Measurements from ENCODE around the gene FKBP3. TPM values are rescaled to one million over a fixed set of nuclear protein-coding genes. Genes with fewer than 3 reads are reported as not detected.

The FKBP3 gene
- total and polyA plus RNA-seq, 2 of the 13 experiments (the other 11 are each of a cell fraction or from before 2014, with no cell fraction given), result 57.0 to 87.6 TPM

DNA sequence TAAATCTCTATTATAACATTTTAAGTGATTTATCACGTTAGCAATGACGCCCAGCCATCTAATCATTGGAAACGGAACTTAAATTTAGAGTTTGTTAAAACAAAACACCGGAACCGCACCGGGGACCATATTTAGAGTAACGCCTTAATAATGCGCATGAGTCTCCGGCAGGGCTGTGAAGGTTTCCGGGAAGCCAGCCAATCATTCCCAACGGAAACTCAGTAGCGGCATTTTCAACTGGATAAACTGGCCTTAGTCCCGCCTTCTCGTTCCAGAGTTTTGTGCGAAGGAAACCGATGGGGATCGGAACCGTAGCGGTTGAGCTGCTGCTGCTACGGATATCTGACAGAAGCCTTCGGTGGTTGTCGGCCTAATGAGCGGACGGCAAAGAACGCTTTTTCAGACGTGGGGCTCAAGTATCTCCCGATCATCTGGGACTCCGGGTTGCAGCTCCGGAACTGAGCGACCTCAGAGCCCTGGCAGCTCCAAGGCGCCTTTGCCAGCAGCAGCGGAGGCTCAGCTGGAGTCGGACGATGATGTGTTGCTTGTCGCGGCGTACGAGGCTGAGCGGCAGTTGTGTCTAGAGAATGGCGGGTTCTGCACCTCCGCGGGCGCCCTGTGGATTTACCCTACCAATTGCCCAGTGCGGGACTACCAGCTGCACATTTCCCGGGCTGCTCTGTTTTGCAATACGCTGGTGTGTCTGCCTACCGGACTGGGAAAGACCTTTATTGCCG lies 1.5 kb upstream of the FKBP3 start, which contains the start of gene FANCM (continued):
- TF ChIP-seq, protein P1, sequence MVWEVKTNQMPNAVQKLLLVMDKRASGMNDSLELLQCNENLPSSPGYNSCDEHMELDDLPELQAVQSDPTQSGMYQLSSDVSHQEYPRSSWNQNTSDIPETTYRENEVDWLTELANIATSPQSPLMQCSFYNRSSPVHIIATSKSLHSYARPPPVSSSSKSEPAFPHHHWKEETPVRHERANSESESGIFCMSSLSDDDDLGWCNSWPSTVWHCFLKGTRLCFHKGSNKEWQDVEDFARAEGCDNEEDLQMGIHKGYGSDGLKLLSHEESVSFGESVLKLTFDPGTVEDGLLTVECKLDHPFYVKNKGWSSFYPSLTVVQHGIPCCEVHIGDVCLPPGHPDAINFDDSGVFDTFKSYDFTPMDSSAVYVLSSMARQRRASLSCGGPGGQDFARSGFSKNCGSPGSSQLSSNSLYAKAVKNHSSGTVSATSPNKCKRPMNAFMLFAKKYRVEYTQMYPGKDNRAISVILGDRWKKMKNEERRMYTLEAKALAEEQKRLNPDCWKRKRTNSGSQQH (CRISPR knock-in tag; IDR thresholded peaks at IDR 0.05; ENCODE audit: low read depth), result peak; percentile 98
- TF ChIP-seq SIX1 (CRISPR knock-in tag; IDR thresholded peaks at IDR 0.05; ENCODE audit: borderline replicate concordance), result no peak
- no peak for TF ChIP-seq ZNF430 (CRISPR knock-in tag; IDR thresholded peaks at IDR 0.05)
- TF ChIP-seq ADNP (CRISPR knock-in tag; IDR thresholded peaks at IDR 0.05), result no peak
- no peak for TF ChIP-seq ZNF282 (IDR thresholded peaks at IDR 0.05; ENCODE audit: partially characterized antibody)
- TF ChIP-seq ZNF891 (CRISPR knock-in tag; IDR thresholded peaks at IDR 0.05), result peak; percentile 67; the same call in 1 of the 2 replicates
- TF ChIP-seq HMGA1 (CRISPR knock-in tag; conservative IDR thresholded peaks at IDR 0.05), result no peak
- TF ChIP-seq, protein P2, sequence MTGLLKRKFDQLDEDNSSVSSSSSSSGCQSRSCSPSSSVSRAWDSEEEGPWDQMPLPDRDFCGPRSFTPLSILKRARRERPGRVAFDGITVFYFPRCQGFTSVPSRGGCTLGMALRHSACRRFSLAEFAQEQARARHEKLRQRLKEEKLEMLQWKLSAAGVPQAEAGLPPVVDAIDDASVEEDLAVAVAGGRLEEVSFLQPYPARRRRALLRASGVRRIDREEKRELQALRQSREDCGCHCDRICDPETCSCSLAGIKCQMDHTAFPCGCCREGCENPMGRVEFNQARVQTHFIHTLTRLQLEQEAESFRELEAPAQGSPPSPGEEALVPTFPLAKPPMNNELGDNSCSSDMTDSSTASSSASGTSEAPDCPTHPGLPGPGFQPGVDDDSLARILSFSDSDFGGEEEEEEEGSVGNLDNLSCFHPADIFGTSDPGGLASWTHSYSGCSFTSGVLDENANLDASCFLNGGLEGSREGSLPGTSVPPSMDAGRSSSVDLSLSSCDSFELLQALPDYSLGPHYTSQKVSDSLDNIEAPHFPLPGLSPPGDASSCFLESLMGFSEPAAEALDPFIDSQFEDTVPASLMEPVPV (CRISPR knock-in tag; IDR thresholded peaks at IDR 0.05), result peak; percentile 61; the same call in 1 of the 2 replicates
- TF ChIP-seq IKZF1 (IDR thresholded peaks at IDR 0.05), result no peak
- no peak for TF ChIP-seq ZNF780A (CRISPR knock-in tag; IDR thresholded peaks at IDR 0.05)
- TF ChIP-seq, protein P3, sequence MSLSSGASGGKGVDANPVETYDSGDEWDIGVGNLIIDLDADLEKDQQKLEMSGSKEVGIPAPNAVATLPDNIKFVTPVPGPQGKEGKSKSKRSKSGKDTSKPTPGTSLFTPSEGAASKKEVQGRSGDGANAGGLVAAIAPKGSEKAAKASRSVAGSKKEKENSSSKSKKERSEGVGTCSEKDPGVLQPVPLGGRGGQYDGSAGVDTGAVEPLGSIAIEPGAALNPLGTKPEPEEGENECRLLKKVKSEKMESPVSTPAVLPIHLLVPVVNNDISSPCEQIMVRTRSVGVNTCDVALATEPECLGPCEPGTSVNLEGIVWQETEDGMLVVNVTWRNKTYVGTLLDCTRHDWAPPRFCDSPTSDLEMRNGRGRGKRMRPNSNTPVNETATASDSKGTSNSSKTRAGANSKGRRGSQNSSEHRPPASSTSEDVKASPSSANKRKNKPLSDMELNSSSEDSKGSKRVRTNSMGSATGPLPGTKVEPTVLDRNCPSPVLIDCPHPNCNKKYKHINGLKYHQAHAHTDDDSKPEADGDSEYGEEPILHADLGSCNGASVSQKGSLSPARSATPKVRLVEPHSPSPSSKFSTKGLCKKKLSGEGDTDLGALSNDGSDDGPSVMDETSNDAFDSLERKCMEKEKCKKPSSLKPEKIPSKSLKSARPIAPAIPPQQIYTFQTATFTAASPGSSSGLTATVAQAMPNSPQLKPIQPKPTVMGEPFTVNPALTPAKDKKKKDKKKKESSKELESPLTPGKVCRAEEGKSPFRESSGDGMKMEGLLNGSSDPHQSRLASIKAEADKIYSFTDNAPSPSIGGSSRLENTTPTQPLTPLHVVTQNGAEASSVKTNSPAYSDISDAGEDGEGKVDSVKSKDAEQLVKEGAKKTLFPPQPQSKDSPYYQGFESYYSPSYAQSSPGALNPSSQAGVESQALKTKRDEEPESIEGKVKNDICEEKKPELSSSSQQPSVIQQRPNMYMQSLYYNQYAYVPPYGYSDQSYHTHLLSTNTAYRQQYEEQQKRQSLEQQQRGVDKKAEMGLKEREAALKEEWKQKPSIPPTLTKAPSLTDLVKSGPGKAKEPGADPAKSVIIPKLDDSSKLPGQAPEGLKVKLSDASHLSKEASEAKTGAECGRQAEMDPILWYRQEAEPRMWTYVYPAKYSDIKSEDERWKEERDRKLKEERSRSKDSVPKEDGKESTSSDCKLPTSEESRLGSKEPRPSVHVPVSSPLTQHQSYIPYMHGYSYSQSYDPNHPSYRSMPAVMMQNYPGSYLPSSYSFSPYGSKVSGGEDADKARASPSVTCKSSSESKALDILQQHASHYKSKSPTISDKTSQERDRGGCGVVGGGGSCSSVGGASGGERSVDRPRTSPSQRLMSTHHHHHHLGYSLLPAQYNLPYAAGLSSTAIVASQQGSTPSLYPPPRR (CRISPR knock-in tag; IDR thresholded peaks at IDR 0.05; ENCODE audit: borderline replicate concordance), result no peak
- TF ChIP-seq ZNF44 (CRISPR knock-in tag; IDR thresholded peaks at IDR 0.05), result 0 out of 2 replicates have a peak, but pooled peaks have one; percentile 24
- no peak for TF ChIP-seq ZFP36L2 (CRISPR knock-in tag; IDR thresholded peaks at IDR 0.05)
- no peak for TF ChIP-seq NR2F6 (IDR thresholded peaks at IDR 0.05)
- no peak for TF ChIP-seq NR2F6 (CRISPR knock-in tag; IDR thresholded peaks at IDR 0.05)
- TF ChIP-seq ZNF354B (CRISPR knock-in tag; IDR thresholded peaks at IDR 0.05), result no peak
- TF ChIP-seq POLR2A (IDR thresholded peaks at IDR 0.05; ENCODE audit: insufficient read depth in 1 of 2, low read depth in 2 of 2, low read length in 2 of 2), result peak; percentile 73 to 74
- TF ChIP-seq, protein P4, sequence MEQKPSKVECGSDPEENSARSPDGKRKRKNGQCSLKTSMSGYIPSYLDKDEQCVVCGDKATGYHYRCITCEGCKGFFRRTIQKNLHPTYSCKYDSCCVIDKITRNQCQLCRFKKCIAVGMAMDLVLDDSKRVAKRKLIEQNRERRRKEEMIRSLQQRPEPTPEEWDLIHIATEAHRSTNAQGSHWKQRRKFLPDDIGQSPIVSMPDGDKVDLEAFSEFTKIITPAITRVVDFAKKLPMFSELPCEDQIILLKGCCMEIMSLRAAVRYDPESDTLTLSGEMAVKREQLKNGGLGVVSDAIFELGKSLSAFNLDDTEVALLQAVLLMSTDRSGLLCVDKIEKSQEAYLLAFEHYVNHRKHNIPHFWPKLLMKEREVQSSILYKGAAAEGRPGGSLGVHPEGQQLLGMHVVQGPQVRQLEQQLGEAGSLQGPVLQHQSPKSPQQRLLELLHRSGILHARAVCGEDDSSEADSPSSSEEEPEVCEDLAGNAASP (CRISPR knock-in tag; IDR thresholded peaks at IDR 0.05; ENCODE audit: borderline replicate concordance), result no peak
- TF ChIP-seq MXI1 (IDR thresholded peaks at IDR 0.05; ENCODE audit: borderline replicate concordance, low read depth, low read length), result peak; percentile 95
- TF ChIP-seq ZNF292 (CRISPR knock-in tag; IDR thresholded peaks at IDR 0.05; ENCODE audit: borderline replicate concordance, low read depth), result peak; percentile 65; the same call in 1 of the 2 replicates
- TF ChIP-seq, protein P5, sequence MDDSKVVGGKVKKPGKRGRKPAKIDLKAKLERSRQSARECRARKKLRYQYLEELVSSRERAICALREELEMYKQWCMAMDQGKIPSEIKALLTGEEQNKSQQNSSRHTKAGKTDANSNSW (CRISPR knock-in tag; IDR thresholded peaks at IDR 0.05; ENCODE audit: borderline replicate concordance), result no peak
- TF ChIP-seq MXD4 (CRISPR knock-in tag; IDR thresholded peaks at IDR 0.05), result peak; percentile 75
